Measurements from ENCODE around the gene THBS2.

- TF ChIP-seq POLR2A (IDR thresholded peaks at IDR 0.05; ENCODE audit: extremely low read depth, insufficient read length) (no peak), CTCF (IDR thresholded peaks at IDR 0.05; ENCODE audit: low read depth, low read length) (no peak), MYC (IDR thresholded peaks at IDR 0.05; ENCODE audit: low read depth, low read length) (no peak), MAX (IDR thresholded peaks at IDR 0.05; ENCODE audit: low read depth, low read length) (no peak)
These were observed 16.7 kb downstream of the THBS2 start for GRCh38 chr6:169236988-169237387.

Data from NB4 (cell line).